HEK293 (cell line): ENCODE measurements around the gene MADD.

Source experiments
- CTCF ChIP-seq: fragments of 450-650 bp; formaldehyde crosslinking; IDR thresholded peaks from 2 replicates; pipeline ENCODE4 v1.5.1; 2016; ENCODE audit warnings: missing biosample characterization, missing genetic modification characterization
- KLF16 ChIP-seq: fragments of 450-650 bp; formaldehyde crosslinking; IDR thresholded peaks from 2 replicates; pipeline ENCODE4 v1.5.1; 2017; ENCODE audit warnings: missing biosample characterization, missing genetic modification characterization
- ZNF792 ChIP-seq: fragments of 450-650 bp; formaldehyde crosslinking; IDR thresholded peaks from 2 replicates; pipeline ENCODE4 v1.5.1; 2016; ENCODE audit warnings: missing biosample characterization, missing genetic modification characterization
- TF ChIP-seq, protein P1 (sequence below): fragments of 450-650 bp; formaldehyde crosslinking; optimal IDR thresholded peaks from 2 replicates; pipeline ENCODE3; 2016; ENCODE audit warnings: missing biosample characterization, mild to moderate bottlenecking, missing genetic modification characterization
- TF ChIP-seq, protein P2 (sequence below): fragments of 450-650 bp; formaldehyde crosslinking; IDR thresholded peaks from 2 replicates; pipeline ENCODE4 v1.5.1; 2016; ENCODE audit warnings: missing biosample characterization, missing genetic modification characterization

GRCh38 chr11:47260366-47260765 lies 9.6 kb upstream of the MADD start:
- TF ChIP-seq ZNF792 (tag by site-specific recombination): no peak
- TF ChIP-seq CTCF: no peak
- no peak for TF ChIP-seq KLF16
- TF ChIP-seq, protein P1, sequence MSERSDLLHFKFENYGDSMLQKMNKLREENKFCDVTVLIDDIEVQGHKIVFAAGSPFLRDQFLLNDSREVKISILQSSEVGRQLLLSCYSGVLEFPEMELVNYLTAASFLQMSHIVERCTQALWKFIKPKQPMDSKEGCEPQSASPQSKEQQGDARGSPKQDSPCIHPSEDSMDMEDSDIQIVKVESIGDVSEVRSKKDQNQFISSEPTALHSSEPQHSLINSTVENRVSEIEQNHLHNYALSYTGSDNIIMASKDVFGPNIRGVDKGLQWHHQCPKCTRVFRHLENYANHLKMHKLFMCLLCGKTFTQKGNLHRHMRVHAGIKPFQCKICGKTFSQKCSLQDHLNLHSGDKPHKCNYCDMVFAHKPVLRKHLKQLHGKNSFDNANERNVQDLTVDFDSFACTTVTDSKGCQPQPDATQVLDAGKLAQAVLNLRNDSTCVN (tag by site-specific recombination): no peak
- TF ChIP-seq, protein P2, sequence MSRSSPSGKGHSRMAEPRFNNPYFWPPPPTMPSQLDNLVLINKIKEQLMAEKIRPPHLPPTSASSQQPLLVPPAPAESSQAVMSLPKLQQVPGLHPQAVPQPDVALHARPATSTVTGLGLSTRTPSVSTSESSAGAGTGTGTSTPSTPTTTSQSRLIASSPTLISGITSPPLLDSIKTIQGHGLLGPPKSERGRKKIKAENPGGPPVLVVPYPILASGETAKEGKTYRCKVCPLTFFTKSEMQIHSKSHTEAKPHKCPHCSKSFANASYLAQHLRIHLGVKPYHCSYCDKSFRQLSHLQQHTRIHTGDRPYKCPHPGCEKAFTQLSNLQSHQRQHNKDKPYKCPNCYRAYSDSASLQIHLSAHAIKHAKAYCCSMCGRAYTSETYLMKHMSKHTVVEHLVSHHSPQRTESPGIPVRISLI (tag by site-specific recombination): no peak
